Measurements from ENCODE around the gene ALOX5. TPM values are rescaled to one million over a fixed set of nuclear protein-coding genes. Genes with fewer than 3 reads are reported as not detected.
"Not testable (repeated sequence)": the region's sequence is repeated elsewhere in the genome, so short reads cannot be mapped to it uniquely, and the experiment has no call there.

ALOX5 gene
- total RNA-seq, 6 experiments from 2014 or later: not detected

DNA sequence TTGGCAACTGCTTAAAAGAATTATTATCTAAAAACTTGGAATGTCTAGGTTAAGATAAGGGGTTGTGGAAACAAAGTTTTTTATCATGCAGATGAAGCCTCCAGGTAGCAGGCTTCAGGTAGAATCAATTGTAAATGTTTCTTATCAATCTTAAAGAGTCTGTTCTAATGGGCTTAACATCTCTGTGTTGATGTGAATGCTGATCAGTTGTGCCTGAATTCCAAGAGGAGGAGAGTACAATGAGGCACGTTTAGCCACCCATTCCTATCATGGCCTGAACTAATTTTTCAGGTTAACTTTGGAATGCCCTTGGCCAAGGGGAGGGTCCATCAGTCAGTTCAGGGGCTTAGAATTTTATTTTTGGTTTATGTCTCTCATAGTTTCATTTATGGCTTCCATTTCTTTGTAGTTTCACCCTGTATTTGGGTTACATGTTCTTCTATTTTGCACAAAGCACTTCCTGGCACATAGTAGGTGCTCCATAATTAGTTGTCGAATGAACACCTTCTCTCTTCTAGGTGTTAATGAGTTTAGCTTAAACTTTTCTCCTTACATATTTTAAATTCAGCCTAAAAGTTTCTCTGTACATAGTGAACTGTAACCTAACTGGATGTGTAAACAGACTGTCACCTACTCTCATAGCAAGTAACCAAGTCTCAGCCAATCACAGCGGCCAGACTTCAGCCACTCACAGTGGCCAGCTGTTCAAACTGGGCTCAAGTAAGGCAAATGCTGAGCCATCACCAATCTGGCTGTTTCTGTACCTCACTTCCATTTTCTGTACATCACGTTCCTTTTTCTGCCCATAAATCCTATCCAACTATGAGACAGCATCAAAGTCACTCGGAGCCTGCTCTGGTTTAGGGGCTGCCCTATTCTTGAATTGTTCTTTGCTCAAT is 34.7 kb downstream of the ALOX5 start:
- H3K27ac Mint-ChIP-seq: no peak overlapping the region
- H3K27me3 Mint-ChIP-seq (ENCODE audit: insufficient read depth): peaks cover 12% of the 10 kb centered on the region

DNA sequence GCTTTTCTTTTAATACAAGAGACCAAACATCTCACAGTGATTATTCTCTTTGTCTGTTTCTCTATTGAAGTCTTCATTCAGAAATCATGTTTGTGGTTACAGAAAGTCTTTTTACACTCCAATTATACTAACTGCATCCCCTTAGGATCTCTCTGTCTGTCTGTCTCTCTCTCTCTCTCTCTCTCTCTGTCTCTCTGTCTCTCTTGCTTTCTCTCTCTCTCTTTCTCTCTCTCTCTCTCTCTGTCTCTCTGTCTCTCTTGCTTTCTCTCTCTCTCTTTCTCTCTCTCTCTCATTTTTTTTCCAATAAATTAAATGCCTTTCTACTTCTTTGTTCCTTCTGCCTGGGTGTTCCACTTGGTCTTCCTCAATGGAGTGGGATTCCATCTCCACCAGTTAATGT is 35.3 kb downstream of the ALOX5 start:
- not testable (repeated sequence) for DNase-seq; H3K4me3 Mint-ChIP-seq; H3K9me3 Mint-ChIP-seq; H3K27ac Mint-ChIP-seq; H3K4me1 Mint-ChIP-seq (ENCODE audit: low read depth); H3K36me3 Mint-ChIP-seq (ENCODE audit: low read depth)
- H3K27me3 Mint-ChIP-seq (ENCODE audit: insufficient read depth): peaks cover 11% of the 10 kb centered on the region

More for the DNA sequence above, 34.7 kb downstream of the ALOX5 start:
- H3K4me1 Mint-ChIP-seq (ENCODE audit: low read depth): no peaks in the 10 kb centered on the region
- TF ChIP-seq, protein P1, sequence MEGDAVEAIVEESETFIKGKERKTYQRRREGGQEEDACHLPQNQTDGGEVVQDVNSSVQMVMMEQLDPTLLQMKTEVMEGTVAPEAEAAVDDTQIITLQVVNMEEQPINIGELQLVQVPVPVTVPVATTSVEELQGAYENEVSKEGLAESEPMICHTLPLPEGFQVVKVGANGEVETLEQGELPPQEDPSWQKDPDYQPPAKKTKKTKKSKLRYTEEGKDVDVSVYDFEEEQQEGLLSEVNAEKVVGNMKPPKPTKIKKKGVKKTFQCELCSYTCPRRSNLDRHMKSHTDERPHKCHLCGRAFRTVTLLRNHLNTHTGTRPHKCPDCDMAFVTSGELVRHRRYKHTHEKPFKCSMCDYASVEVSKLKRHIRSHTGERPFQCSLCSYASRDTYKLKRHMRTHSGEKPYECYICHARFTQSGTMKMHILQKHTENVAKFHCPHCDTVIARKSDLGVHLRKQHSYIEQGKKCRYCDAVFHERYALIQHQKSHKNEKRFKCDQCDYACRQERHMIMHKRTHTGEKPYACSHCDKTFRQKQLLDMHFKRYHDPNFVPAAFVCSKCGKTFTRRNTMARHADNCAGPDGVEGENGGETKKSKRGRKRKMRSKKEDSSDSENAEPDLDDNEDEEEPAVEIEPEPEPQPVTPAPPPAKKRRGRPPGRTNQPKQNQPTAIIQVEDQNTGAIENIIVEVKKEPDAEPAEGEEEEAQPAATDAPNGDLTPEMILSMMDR (IDR thresholded peaks at IDR 0.05): no peak
- no peak overlapping the region for H3K4me3 Mint-ChIP-seq
- no peaks in the 10 kb centered on the region for H3K9me3 Mint-ChIP-seq
- DNase-seq: no peak
- no peaks in the 10 kb centered on the region for H3K36me3 Mint-ChIP-seq (ENCODE audit: low read depth)

DNA sequence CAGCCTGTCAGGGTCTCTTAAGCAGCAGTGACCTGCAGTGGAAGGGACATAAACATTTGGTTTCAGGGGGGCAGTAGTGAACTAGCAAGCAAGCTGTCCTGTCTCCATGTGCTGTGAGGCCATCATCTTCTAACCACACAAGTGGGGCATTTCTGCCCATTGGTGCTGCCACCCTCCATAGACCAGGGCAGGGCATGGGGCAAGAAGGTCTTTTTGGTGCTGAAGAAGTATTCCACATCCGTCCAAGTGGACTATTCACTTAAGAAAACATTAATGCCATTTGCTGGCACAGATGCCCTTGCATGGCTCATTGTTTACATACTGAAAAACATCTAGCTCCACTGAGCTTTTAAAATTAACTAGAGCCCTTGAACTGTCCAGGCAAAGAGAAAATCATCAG is 35.8 kb downstream of the ALOX5 start:
- TF ChIP-seq, protein P1 (IDR thresholded peaks at IDR 0.05): no peak
- H3K27me3 Mint-ChIP-seq (ENCODE audit: insufficient read depth): peaks cover 11% of the 10 kb centered on the region
- no peak overlapping the region for H3K27ac Mint-ChIP-seq
- H3K9me3 Mint-ChIP-seq: no peaks in the 10 kb centered on the region
- no peak for DNase-seq
- H3K4me3 Mint-ChIP-seq: no peak overlapping the region
- no peaks in the 10 kb centered on the region for H3K36me3 Mint-ChIP-seq (ENCODE audit: low read depth)
- H3K4me1 Mint-ChIP-seq (ENCODE audit: low read depth): no peaks in the 10 kb centered on the region

DNA sequence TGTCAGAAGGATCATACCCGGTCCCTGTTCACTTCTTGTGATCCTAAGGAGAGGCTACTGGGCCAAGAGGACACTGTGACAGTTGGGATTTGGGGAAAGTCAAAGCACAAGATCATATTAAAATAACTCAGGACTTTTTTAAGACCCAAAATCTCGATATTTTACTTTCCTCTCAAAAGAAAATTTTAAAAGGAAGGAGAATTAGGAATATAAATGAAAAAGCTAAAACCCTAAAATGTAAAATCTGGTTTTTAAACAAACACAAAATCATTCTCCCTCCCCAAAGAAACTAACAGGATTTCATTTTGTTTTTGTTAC is 36.4 kb downstream of the ALOX5 start:
- Mint-ChIP-seq H3K27ac (no peak overlapping the region), H3K9me3 (no peaks in the 10 kb centered on the region), H3K27me3 (ENCODE audit: insufficient read depth) (peaks cover 10% of the 10 kb centered on the region), H3K36me3 (ENCODE audit: low read depth) (no peaks in the 10 kb centered on the region), H3K4me1 (ENCODE audit: low read depth) (no peaks in the 10 kb centered on the region), H3K4me3 (no peak overlapping the region)
- TF ChIP-seq, protein P1 (IDR thresholded peaks at IDR 0.05): no peak
- no peak for DNase-seq

DNA sequence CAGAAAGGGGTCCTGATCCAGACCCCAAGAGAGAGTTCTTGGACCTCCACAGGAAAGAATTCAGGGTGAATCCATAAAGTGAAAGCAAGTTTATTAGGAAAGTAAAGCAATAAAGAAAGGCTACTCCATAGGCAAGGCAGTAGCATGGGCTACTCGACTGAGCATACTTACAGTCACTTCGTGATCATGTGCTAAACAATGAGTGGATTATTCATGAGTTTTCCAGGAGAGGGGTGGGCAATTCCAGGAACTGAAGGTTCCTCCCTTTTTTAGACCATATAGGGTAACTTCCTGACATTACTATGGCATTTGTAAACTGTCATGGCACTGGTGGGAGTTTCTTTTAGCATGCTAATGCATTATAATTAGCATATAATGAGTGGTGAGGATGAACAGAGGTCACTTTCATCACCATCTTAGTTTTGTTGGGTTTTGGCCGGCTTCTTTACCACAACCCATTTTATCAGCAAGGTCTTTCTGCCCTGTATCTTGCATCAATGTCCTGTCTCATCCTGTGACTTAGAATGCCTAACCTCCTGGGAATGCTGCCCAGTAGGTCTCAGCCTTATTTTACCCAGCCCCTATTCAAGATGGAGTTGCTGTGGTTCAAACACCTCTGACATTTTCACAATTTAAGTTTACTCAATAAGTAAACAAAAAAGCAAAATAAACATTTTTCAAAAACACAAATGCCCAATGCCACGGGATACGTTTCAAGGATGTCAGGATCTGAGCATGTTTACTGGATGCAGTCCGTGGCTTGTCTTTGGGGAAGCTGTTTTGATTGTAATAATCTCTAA is 37.0 kb downstream of the ALOX5 start:
- Mint-ChIP-seq H3K27me3 (ENCODE audit: insufficient read depth) (peaks cover 8% of the 10 kb centered on the region), H3K9me3 (no peaks in the 10 kb centered on the region), H3K4me3 (no peak overlapping the region), H3K27ac (no peak overlapping the region), H3K4me1 (ENCODE audit: low read depth) (no peaks in the 10 kb centered on the region), H3K36me3 (ENCODE audit: low read depth) (no peaks in the 10 kb centered on the region)
- TF ChIP-seq, protein P1 (IDR thresholded peaks at IDR 0.05): no peak
- no peak for DNase-seq

DNA sequence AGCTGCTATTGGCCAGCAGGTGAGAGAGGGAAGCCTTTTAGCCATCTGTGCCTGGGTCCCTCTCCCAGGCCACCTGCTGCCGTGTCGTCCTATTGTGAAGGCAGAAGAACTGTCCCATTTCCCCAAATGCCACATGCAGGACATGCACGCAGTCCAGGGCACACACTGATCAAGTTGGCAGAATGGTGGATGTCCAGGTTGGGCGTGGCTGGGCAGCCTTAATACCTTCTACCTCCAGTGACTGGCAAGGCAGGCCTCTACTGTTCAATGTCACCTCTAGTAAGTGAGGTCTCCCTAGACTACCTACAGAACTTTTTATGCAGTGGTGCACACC is 37.6 kb downstream of the ALOX5 start:
- Mint-ChIP-seq H3K27me3 (ENCODE audit: insufficient read depth) (peaks cover 8% of the 10 kb centered on the region), H3K4me3 (no peak overlapping the region), H3K9me3 (no peaks in the 10 kb centered on the region), H3K27ac (no peak overlapping the region), H3K4me1 (ENCODE audit: low read depth) (no peaks in the 10 kb centered on the region), H3K36me3 (ENCODE audit: low read depth) (no peaks in the 10 kb centered on the region)
- TF ChIP-seq, protein P1 (IDR thresholded peaks at IDR 0.05): no peak
- no peak for DNase-seq

DNA sequence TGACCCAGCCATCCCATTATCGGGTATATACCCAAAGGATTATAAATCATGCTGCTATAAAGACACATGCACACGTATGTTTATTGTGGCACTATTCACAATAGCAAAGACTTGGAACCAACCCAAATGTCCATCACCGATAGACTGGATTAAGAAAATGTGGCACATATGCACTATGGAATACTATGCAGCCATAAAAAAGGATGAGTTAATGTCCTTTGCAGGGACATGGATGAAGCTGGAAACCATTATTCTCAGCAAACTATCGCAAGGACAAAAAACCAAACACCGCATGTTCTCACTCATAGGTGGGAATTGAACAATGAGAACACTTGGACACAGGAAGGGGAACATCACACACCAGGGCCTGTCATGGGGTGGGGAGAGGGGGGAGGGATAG is 41.0 kb downstream of the ALOX5 start:
- not testable (repeated sequence) for DNase-seq; H3K36me3 Mint-ChIP-seq (ENCODE audit: low read depth); H3K27ac Mint-ChIP-seq; H3K9me3 Mint-ChIP-seq; H3K4me3 Mint-ChIP-seq; H3K4me1 Mint-ChIP-seq (ENCODE audit: low read depth)
- H3K27me3 Mint-ChIP-seq (ENCODE audit: insufficient read depth): peaks cover 24% of the 10 kb centered on the region
